K562 (cell line): ENCODE data around the gene VTN. TPM values are rescaled to one million over a fixed set of nuclear protein-coding genes. Genes with fewer than 3 reads are reported as not detected.

ENCODE experiments used
- CTCFL ChIP-seq: IDR thresholded peaks from 2 replicates; pipeline ENCODE4 v1.6.1; 2011; ENCODE audit warnings: borderline replicate concordance, low read depth, mild to moderate bottlenecking, moderate library complexity, low read length; ENCODE audit not compliant: insufficient read depth, poor library complexity, severe bottlenecking
- EP300 ChIP-seq: IDR thresholded peaks from 2 replicates; pipeline ENCODE4 v1.6.1; 2012; ENCODE audit warnings: low read length, improper control_type of control experiment
- REST ChIP-seq, 2 experiments: fragments of 450-650 bp; formaldehyde crosslinking in 1 of 2; IDR thresholded peaks; 2 replicates each; pipeline versions ENCODE4 v1.4.0 to v1.6.1; 2014 to 2020; ENCODE audit warnings: mild to moderate bottlenecking in 2 of 2, borderline replicate concordance in 1 of 2, low read depth in 1 of 2
- RREB1 ChIP-seq: fragments of 250-450 bp; sonication (Bioruptor Pico); IDR thresholded peaks from 2 replicates; pipeline ENCODE4 v1.4.0; 2020
- SAFB2 ChIP-seq: fragments of 200-400 bp; formaldehyde crosslinking; IDR thresholded peaks from 2 replicates; pipeline ENCODE4 v1.6.1; 2018; ENCODE audit warnings: borderline replicate concordance, low read length, low read depth, moderate library complexity; ENCODE audit not compliant: severe bottlenecking
- SMARCB1 ChIP-seq: IDR thresholded peaks from 2 replicates; pipeline ENCODE4 v1.6.1; 2011; ENCODE audit warnings: improper control_type of control experiment, low read depth; ENCODE audit not compliant: insufficient read length
- TGIF2 ChIP-seq: sonication (generic); formaldehyde crosslinking; IDR thresholded peaks from 2 replicates; pipeline ENCODE4 v1.8.1; 2022; ENCODE audit warnings: mild to moderate bottlenecking, missing genetic modification reagents, moderate library complexity
- polyA plus RNA-seq, 8 experiments: library from polyadenylated mRNA; depleted of rRNA in 4 of 8; stranded (reverse) in 5 of 8; unstranded in 3 of 8; fragments of >200 nt; fragmentation: Nextera tagmentation in 2 of 8; fragmentation: Illumina TruSeq in 1 of 8; extraction: Ambion mirVana in 2 of 8; extraction: Trizol in 1 of 8; gene quantifications; 2 replicates each; pipeline versions ENCODE4 v1.2.1 to v1.2.3, GENCODE V29; 2011 to 2014; ENCODE audit warnings: inconsistent platforms in 1 of 8, missing spikeins in 1 of 8
- total RNA-seq, 7 experiments: library from RNA; depleted of rRNA in 6 of 7; stranded (reverse); fragments of >200 nt in 6 of 7; fragmentation: Illumina TruSeq in 2 of 7; extraction: Trizol in 2 of 7; gene quantifications; 2 replicates each; pipeline versions ENCODE4 v1.2.1 to v1.2.3, GENCODE V29; 2011 to 2021; ENCODE audit warnings: low replicate concordance in 1 of 7
- TF ChIP-seq, protein P1 (sequence below): fragments of 450-650 bp; formaldehyde crosslinking; IDR thresholded peaks from 2 replicates; pipeline ENCODE4 v1.4.0; 2022; ENCODE audit warnings: mild to moderate bottlenecking, moderate library complexity

VTN gene
- total and polyA plus RNA-seq, 9 of the 15 experiments (the other 6 are each of a cell fraction or from before 2014, with no cell fraction given), result 0.13 to 1.0 (median 0.29) TPM; not detected in 1

- TF ChIP-seq REST (IDR thresholded peaks at IDR 0.05; ENCODE audit: borderline replicate concordance), result peak; percentile 44
- TF ChIP-seq REST (CRISPR knock-in tag; IDR thresholded peaks at IDR 0.05; ENCODE audit: low read depth), result 0 out of 2 replicates have a peak, but pooled peaks have one; percentile 25
- peak; percentile 32; the same call in 1 of the 2 replicates for TF ChIP-seq EP300
- TF ChIP-seq SMARCB1, result no peak
- TF ChIP-seq RREB1 (CRISPR knock-in tag), result peak; percentile 97
- no peak for TF ChIP-seq SAFB2
- TF ChIP-seq CTCFL, result peak; percentile 19
- TF ChIP-seq, protein P1, sequence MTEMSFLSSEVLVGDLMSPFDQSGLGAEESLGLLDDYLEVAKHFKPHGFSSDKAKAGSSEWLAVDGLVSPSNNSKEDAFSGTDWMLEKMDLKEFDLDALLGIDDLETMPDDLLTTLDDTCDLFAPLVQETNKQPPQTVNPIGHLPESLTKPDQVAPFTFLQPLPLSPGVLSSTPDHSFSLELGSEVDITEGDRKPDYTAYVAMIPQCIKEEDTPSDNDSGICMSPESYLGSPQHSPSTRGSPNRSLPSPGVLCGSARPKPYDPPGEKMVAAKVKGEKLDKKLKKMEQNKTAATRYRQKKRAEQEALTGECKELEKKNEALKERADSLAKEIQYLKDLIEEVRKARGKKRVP (CRISPR knock-in tag), result peak; percentile 54; the same call in 1 of the 2 replicates
- TF ChIP-seq TGIF2 (CRISPR knock-in tag), result no peak
Measured at GRCh38 chr17:28335201-28335958, 34.7 kb downstream of the VTN start, which contains the start of the genes IFT20 and TNFAIP1 (continued).
